GM19452 (cell line): ENCODE results near the gene CLDN3.
"Not testable (repeated sequence)": the region's sequence is repeated elsewhere in the genome, so short reads cannot be mapped to it uniquely, and the experiment has no call there.

Experiments
- ATAC-seq: cut with Tn5 transposase; IDR thresholded peaks from one replicate; pipeline ENCODE4 v1.9.1; 2021; ENCODE audit not compliant: unreplicated experiment

CLDN3 gene

DNA sequence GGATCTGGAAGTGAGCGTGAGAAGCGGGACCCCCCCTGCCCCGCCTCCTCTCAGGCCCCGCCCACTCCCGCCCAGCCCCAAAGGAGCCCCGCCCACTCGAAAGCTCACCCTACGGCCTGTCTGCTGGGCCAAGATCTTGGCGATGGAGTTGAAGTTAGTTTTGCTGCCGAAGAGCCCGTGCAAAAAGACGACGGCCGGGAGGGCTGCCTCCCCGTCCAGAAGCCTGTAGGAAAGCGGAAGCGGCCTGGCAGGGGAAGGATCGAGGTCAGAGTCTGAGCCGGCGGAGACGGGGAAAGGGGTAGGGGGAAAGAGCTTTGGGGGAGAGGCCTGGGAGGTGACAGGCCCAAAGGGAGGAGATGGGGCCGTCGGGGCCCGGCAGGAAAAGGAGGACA, 31.9 kb downstream of the CLDN3 start:
- ATAC-seq = peak; percentile 18

DNA sequence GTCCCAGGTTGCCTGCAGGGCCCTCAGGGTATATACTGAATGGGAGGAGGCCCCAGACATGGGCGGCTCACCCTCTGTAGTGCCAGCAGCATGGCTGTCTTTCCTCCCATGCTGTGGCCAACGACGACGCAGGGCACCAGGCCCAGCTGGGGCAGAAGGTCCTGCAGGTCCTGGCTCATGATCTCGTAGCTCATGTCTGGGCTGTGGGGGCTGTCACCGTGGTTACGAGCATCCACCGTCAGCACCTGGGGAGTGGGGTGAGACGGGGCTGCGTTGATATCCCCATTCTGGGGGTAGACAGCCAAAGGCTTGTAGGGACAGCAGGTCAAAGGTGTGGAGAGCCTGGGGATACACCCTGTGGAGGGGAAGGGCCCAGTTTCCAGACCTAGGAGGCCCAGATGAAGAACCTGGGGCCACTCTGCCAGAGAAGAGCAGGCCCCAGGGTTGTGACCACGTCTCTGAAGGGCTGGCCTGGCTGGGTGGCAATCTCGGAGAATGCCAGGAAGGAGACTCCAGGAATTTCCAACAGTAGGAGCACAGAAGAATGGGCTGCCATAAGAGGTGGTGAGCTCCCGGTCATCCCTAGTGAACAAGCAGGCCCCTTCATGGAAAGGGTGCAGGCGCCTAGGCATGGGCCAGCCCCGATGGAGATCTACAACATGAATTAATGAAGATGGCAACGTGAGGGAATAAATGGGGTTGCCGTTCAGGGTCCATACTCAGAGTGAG, 32.4 kb downstream of the CLDN3 start:
- ATAC-seq = no peak

DNA sequence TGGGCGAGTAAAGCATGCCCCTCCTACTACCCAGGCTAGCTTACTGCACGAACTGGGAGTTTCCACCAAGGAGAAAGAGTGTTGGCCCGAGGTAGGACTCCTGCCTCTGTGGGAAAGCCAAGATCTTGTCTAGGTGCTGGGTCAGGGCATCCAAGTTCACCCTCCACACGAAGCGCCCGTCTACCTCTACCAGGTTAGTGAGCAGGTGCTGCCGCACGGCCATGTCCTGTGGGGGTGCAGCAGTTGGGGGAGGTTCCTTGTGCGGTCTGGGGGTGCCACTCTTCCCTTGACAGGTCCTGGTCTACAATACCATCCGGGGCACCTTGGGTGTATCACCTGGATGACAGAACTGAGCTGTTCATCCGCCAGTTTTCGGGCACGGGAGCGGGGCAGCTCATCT, 33.2 kb downstream of the CLDN3 start:
- ATAC-seq = no peak

DNA sequence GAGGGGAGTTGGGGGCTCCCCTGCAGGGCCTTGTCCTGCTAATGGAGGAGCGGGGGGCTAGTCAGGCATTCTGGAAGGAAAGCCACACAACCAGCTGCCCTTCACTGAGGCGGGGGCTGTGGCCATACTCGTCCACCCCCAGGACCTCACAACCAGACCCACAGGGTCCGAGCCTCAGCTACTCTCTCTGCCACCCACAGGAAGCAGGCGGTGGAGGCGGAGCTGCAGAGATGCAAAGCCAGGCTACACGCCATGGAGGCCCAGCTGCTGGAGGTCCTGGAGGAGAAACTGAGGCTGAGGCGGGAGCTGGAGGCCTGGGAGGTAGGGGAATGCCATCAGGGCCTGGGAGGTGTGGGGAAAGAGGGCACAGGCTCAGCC, 34.6 kb downstream of the CLDN3 start:
- no peak for ATAC-seq

DNA sequence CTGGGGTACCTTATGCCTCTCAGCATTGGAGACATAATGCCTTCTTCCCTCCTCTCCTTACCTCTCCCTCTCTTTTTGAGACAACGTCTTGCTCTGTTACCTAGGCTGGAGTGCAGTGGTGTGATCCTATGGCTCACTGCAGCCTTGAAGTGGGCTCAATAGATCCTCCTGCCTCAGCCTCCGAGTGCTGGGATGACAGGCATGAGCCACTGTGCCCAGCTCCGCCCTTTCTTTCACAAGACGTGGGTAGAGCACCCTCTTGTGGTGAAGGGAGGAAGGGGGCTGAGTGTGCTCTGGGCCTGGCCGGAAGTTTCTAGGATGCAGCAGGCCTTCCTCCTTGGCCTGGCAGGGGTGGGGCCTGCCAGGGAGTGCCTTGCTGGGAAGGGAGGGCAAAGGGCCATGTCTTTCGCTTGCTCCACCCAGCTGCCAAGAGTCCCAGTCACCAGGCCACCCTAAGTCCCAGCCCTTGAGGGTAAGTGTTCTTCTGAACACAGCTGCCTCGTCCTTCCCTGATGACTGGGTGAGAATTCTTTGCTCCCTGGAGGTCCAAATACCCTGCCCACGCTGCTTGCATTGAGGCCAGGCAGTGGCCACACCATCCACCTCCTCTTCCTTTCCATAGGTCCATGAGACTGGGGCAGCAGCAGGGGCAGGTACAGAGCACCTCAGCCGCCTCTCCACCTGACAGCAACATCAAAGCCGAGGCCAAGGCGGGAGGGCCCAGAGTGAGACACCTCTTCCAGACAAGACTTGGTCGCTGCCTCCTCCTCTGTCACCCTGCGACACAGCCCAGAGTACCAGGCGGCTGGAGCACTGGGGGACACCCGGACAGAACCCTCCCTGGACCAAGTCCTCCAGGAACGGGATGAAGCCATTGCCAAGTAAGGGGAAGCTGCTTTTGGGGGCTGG, 35.2 kb downstream of the CLDN3 start:
- ATAC-seq = peak; percentile 37

DNA sequence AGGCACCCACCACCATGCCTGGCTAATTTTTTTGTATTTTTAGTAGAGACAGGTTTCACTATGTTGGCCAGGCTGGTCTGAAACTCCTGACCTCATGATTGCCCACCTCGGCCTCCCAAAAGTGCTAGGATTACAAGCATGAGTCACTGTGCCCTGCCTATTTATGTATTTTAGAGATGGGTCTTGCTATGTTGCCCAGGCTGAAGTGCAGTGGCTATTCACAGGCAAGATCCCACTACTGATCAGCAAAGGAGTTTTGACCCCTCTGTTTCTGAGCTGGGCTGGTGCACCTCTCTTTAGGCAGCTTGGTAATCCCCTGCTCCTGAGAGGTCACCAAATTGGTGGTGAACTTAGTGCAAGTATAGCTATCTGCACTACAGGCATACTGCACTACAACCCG, 37.7 kb downstream of the CLDN3 start:
- ATAC-seq = no peak

DNA sequence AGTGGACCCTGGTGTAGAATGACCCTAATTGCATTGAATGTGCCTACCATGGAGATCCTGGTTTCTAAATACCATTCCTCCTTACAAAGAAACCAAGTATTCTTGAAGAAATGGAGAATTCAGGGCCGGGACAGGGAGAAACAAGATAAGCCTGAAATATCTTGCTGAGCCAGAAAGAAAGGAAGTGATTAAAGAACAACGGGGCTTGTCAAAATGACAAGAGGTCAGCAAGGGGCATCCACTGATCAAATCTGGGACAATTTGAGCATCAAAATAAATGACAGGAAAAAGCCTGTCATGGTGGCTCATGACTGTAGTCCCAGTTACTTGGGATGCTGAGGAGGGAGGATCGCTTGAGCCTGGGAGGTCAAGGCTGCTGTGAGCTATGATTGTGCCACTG, 39.6 kb downstream of the CLDN3 start:
- no peak for ATAC-seq

DNA sequence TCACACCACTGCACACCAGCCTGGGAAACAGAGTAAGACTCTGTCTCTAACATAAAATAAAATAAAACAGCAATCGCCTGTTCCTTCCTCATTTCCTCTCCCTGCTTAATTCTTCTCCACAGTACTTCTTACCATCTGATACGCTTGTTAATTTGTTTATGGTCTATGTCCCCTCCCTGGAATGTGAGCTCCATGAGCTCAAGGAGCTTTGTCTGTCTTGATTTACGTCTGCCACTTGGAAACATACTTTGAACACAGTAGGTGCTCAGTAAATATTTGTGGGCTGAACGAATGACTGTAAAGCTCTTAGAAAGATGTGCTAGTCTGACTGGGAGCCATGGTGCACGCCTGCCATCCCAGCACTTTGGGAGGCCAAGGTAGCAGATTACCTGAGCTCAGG, 41.5 kb downstream of the CLDN3 start:
- no peak for ATAC-seq

DNA sequence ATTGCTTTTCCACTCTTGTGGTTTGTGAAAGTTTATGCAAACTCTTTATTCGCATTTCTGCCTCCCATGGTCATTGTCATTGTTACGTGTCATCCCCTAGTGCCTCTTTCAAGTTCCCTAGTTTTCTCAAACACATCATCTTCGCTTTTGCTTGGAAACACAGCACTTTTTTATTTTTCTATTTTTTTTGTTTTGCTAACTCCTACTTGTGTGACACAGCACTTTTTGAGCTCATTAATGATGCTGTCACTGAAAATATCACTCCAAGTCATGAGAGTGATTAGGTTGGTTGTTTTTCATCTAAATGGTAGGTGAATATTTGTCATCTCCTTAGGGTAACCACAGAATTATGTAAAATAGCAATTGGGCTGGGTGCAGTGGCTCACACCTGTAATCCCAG, 42.1 kb downstream of the CLDN3 start:
- ATAC-seq = no peak

DNA sequence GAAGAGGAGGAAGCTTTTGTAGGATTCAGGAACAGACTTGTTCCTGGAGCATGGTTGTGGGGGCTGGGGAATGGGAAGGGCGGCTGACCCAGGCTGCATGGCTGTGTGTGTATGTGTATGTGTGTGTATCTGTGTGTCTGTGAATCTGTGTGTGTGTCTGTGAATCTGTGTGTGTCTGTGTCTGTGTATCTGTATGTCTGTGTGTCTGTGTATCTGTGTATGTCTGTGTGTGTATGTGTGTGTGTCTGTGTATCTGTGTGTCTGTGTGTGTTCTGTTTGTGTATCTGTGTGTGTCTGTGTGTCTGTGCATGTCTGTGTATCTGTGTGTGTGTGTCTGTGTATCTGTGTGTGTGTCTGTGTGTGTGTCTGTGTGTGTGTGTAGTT, 44.0 kb downstream of the CLDN3 start:
- no peak for ATAC-seq

DNA sequence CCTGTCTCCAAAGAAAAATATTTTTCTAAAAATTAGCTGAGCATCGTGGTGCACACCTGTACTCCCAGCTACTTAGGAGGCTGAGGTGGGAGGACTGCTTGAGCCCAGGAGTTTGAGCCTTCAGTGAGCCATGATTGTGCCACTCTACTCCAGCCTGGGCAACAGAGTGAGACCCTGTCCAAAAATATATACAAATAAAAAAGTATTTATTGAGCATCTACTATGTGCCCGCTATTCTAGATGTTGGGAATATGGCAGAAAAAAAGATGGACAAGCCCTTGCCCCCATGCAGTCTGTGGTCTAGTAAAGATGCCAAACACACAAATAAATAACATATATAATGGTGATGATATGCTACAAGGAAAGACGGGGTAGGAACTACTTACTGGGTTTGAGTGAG, 46.3 kb downstream of the CLDN3 start:
- ATAC-seq = no peak

DNA sequence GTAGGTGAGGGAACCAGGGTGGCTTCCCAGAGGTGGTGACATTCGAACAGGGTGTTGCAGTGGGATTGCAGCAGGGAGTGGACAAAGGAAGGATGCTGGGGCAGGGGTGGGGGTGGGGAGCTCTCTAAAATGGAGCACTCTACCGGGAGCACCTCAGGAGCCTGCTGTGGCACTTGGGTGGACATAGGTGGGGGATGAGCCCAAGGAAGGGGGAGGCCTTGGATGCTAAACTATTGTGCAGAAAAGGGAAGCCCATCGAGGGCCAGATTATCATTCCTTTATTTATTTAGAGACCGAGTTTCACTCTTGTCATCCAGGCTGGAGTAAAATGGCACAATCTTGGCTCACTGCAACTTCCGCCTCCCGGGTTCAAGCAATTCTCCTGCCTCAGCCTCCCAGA, 47.3 kb downstream of the CLDN3 start:
- ATAC-seq = no peak

DNA sequence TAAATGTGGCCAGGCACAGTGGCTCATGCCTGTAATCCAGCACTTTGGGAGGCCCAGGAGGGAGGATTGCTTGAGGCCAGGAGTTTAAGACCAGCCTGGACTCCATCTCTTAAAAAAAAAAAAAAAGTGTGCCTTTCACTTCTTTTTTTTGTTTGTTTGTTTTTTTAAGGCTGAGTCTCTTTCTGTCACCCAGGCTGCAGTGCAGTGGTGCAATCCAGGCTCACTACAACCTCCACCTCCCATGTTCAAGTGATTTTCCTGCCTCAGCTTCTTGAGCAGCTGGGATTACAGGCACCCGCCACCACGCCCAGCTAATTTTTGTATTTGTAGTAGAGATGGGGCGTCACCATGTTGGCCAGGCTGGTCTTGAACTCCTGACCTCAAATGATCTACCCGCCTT, 47.9 kb downstream of the CLDN3 start:
- not testable (repeated sequence) for ATAC-seq

DNA sequence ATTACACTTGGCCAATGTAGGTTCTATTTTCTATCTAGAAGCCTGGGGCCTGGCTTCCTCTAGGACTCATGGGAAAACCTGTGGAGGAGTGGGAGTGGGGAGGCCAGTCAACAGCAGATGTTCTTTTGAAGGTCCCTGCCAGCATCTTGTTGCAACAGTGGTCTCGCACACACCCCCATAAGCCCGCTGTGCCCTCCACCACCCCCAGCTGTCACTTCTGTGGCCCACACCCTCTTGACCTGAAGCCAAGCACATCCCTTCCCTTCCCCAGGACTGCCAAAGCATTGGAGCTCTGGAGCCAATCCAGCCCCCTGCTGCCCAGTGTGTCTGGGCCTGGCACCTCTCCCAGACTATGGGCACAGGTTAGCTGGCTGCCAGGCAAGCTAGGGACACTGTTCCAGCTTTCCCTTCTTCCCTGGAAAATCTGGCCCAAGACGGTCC, 48.7 kb downstream of the CLDN3 start:
- no peak for ATAC-seq

DNA sequence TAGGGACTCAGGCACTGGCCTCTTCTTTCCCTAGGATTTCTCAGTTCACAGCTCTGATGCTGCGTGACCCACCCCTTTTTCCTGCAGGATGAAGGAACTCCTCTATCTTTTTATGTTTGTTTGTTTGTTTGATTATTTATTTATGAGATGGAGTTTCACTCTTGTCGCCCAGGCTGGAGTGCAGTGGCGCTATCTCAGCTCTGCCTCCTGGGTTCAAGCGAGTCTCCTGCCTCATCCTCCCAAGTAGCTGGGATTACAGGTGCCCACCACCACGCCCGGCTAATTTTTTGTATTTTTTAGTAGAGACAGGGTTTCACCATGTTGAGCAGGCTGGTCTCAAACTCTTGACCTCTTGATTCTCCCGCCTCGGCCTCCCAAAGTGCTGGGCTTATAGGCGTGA, 49.6 kb downstream of the CLDN3 start:
- not testable (repeated sequence) for ATAC-seq

DNA sequence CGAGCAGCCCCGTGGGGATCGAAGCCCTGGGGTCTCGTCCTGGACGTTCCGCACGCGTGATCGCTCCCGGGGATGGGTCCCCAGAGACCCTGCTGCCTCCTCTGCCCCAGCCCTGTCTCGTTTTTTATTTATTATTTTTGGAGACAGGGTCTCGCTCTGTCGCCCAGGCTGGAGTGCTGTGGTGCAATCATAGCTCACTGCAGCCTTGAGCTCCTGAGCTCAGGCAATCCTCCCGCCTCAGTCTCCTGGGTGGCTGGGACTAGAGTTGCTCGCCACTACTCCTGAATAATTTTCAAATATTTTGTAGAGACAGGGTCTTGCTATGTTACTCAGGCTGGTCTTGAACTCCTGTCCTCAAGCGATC, 50.3 kb downstream of the CLDN3 start:
- ATAC-seq = no peak
